HepG2 (cell line): Measurements from ENCODE around the gene DDOST. TPM values are rescaled to one million over a fixed set of nuclear protein-coding genes. Genes with fewer than 3 reads are reported as not detected.

ENCODE experiments used
- AGO1 ChIP-seq: fragments of 200-400 bp; formaldehyde crosslinking; IDR thresholded peaks from 2 replicates; pipeline ENCODE4 v1.6.1; 2017; ENCODE audit warnings: mild to moderate bottlenecking, low read depth, low read length, moderate library complexity; ENCODE audit not compliant: poor library complexity, severe bottlenecking
- CSRNP2 ChIP-seq: sonication (generic); formaldehyde crosslinking; conservative IDR thresholded peaks from 2 replicates; pipeline ENCODE4 v1.8.0; 2022; ENCODE audit warnings: low read depth, missing genetic modification reagents
- DRAP1 ChIP-seq: IDR thresholded peaks from 2 replicates; pipeline ENCODE4 v1.6.1; 2016; ENCODE audit warnings: missing genetic modification reagents, missing compliant biosample characterization
- ERF ChIP-seq: IDR thresholded peaks from 2 replicates; pipeline ENCODE4 v1.6.1; 2018; ENCODE audit warnings: missing biosample characterization, missing genetic modification reagents
- JUN ChIP-seq: sonication (generic); formaldehyde crosslinking; IDR thresholded peaks from 2 replicates; pipeline ENCODE4 v1.4.0; 2020; ENCODE audit warnings: mild to moderate bottlenecking, missing genetic modification reagents
- KDM2A ChIP-seq: sonication (generic); formaldehyde crosslinking; IDR thresholded peaks from 2 replicates; pipeline ENCODE4 v1.4.0; 2020; ENCODE audit warnings: low read depth, missing genetic modification reagents, borderline replicate concordance
- KLF13 ChIP-seq: sonication (generic); formaldehyde crosslinking; IDR thresholded peaks from 2 replicates; pipeline ENCODE4 v1.4.0; 2020; ENCODE audit warnings: mild to moderate bottlenecking, missing genetic modification reagents
- MAFG ChIP-seq: sonication (generic); formaldehyde crosslinking; IDR thresholded peaks from 2 replicates; pipeline ENCODE4 v1.5.1; 2020; ENCODE audit warnings: mild to moderate bottlenecking, missing genetic modification reagents
- PATZ1 ChIP-seq: sonication (generic); formaldehyde crosslinking; IDR thresholded peaks from 2 replicates; pipeline ENCODE4 v1.4.0; 2020; ENCODE audit warnings: missing genetic modification reagents
- POGZ ChIP-seq: sonication (generic); formaldehyde crosslinking; IDR thresholded peaks from 2 replicates; pipeline ENCODE4 v1.4.0; 2020; ENCODE audit warnings: mild to moderate bottlenecking, missing genetic modification reagents
- PREB ChIP-seq: sonication (generic); formaldehyde crosslinking; IDR thresholded peaks from 2 replicates; pipeline ENCODE4 v1.4.0; 2020; ENCODE audit warnings: missing genetic modification reagents
- PTBP1 ChIP-seq: fragments of 200-400 bp; formaldehyde crosslinking; IDR thresholded peaks from 2 replicates; pipeline ENCODE4 v1.6.1; 2018; ENCODE audit warnings: low read length, low read depth; ENCODE audit not compliant: poor library complexity, severe bottlenecking
- RNF2 ChIP-seq: fragments of 450-650 bp; conservative IDR thresholded peaks from 2 replicates; pipeline ENCODE4 v1.6.1; 2016; ENCODE audit warnings: low read depth
- SOX5 ChIP-seq: IDR thresholded peaks from 2 replicates; pipeline ENCODE4 v1.6.1; 2016; ENCODE audit warnings: borderline replicate concordance
- STAT5B ChIP-seq: sonication (generic); formaldehyde crosslinking; IDR thresholded peaks from 2 replicates; pipeline ENCODE4 v1.4.0; 2020; ENCODE audit warnings: missing genetic modification reagents
- ZEB1 ChIP-seq: IDR thresholded peaks from 2 replicates; pipeline ENCODE4 v1.6.1; 2012; ENCODE audit warnings: mild to moderate bottlenecking, low read depth, inconsistent platforms; ENCODE audit not compliant: insufficient replicate concordance
- ZHX1 ChIP-seq: sonication (generic); formaldehyde crosslinking; IDR thresholded peaks from 2 replicates; pipeline ENCODE4 v1.8.1; 2022; ENCODE audit warnings: low read depth, mild to moderate bottlenecking, missing genetic modification reagents
- ZMYM3 ChIP-seq: sonication (generic); formaldehyde crosslinking; IDR thresholded peaks from 2 replicates; pipeline ENCODE4 v1.5.1; 2020; ENCODE audit warnings: mild to moderate bottlenecking, missing genetic modification reagents
- ZNF232 ChIP-seq: sonication (generic); formaldehyde crosslinking; IDR thresholded peaks from 2 replicates; pipeline ENCODE4 v1.4.0; 2020; ENCODE audit warnings: missing genetic modification reagents, borderline replicate concordance
- ZNF335 ChIP-seq: sonication (generic); formaldehyde crosslinking; IDR thresholded peaks from 2 replicates; pipeline ENCODE4 v1.4.0; 2020; ENCODE audit warnings: missing genetic modification reagents
- ZNF776 ChIP-seq: sonication (generic); formaldehyde crosslinking; IDR thresholded peaks from 2 replicates; pipeline ENCODE4 v1.4.0; 2020; ENCODE audit warnings: mild to moderate bottlenecking, missing genetic modification reagents
- ZNF850 ChIP-seq: sonication (generic); formaldehyde crosslinking; conservative IDR thresholded peaks from 2 replicates; pipeline ENCODE4 v1.9.0; 2021; ENCODE audit warnings: mild to moderate bottlenecking, missing genetic modification reagents
- polyA plus RNA-seq, 8 experiments: library from polyadenylated mRNA; depleted of rRNA in 3 of 8; stranded (reverse) in 7 of 8; unstranded in 1 of 8; fragments of >200 nt; fragmentation: Illumina TruSeq in 4 of 8; extraction: Trizol in 4 of 8; gene quantifications; 2 replicates each; pipeline versions ENCODE4 v1.2.1 to v1.2.3, GENCODE V29; 2011 to 2016; ENCODE audit warnings: low read depth in 4 of 8, missing spikeins in 1 of 8, mixed read lengths in 1 of 8; ENCODE audit not compliant: insufficient read depth in 1 of 8
- total RNA-seq, 5 experiments: library from RNA; depleted of rRNA; stranded (reverse); fragments of >200 nt; fragmentation: Illumina TruSeq; extraction: Trizol; gene quantifications; 2 replicates each; pipeline ENCODE4 v1.2.3, GENCODE V29; 2016; ENCODE audit warnings: low read depth in 1 of 5

DDOST gene
- total and polyA plus RNA-seq, 2 of the 13 experiments (the other 11 are each of a cell fraction or from before 2014, with no cell fraction given) = 335 to 494 TPM

GRCh38 chr1:20696397-20697333 is 35.5 kb upstream of the DDOST start (continued):
- TF ChIP-seq PREB (CRISPR knock-in tag) = no peak
- peak; percentile 75; the same call in 1 of the 2 replicates for TF ChIP-seq RNF2
- no peak; the same call in 1 of the 2 replicates for TF ChIP-seq ZNF232 (CRISPR knock-in tag)
- TF ChIP-seq ZHX1 (CRISPR knock-in tag) = 0 out of 2 replicates have a peak, but pooled peaks have one; percentile 51
- TF ChIP-seq ZNF335 (CRISPR knock-in tag) = no peak
- TF ChIP-seq SOX5 = peak; percentile 36; the same call in 1 of the 2 replicates
- TF ChIP-seq ZEB1 = no peak
- no peak for TF ChIP-seq AGO1
- peak; percentile 91 for TF ChIP-seq PATZ1 (CRISPR knock-in tag)
- no peak for TF ChIP-seq DRAP1 (CRISPR knock-in tag)
- peak; percentile 40 for TF ChIP-seq ZMYM3
- TF ChIP-seq CSRNP2 (CRISPR knock-in tag) = no peak
- no peak for TF ChIP-seq STAT5B (CRISPR knock-in tag)
- 0 out of 2 replicates have a peak, but pooled peaks have one; percentile 2 for TF ChIP-seq POGZ (CRISPR knock-in tag)
- TF ChIP-seq ZNF776 = no peak
- TF ChIP-seq ERF (CRISPR knock-in tag) = 0 out of 2 replicates have a peak, but pooled peaks have one; percentile 28
- TF ChIP-seq KDM2A (CRISPR knock-in tag) = peak; percentile 80
- TF ChIP-seq ZNF850 (CRISPR knock-in tag) = no peak
- TF ChIP-seq JUN (CRISPR knock-in tag) = no peak
- no peak for TF ChIP-seq KLF13 (CRISPR knock-in tag)
- TF ChIP-seq PTBP1 = no peak
- TF ChIP-seq MAFG (CRISPR knock-in tag) = no peak
